HG03139 (cell line): ENCODE data around the gene TRMT2A.

Experiments used
- ATAC-seq: cut with Tn5 transposase; IDR thresholded peaks from one replicate; pipeline ENCODE4 v1.9.1; 2021; ENCODE audit not compliant: unreplicated experiment

Gene TRMT2A

DNA sequence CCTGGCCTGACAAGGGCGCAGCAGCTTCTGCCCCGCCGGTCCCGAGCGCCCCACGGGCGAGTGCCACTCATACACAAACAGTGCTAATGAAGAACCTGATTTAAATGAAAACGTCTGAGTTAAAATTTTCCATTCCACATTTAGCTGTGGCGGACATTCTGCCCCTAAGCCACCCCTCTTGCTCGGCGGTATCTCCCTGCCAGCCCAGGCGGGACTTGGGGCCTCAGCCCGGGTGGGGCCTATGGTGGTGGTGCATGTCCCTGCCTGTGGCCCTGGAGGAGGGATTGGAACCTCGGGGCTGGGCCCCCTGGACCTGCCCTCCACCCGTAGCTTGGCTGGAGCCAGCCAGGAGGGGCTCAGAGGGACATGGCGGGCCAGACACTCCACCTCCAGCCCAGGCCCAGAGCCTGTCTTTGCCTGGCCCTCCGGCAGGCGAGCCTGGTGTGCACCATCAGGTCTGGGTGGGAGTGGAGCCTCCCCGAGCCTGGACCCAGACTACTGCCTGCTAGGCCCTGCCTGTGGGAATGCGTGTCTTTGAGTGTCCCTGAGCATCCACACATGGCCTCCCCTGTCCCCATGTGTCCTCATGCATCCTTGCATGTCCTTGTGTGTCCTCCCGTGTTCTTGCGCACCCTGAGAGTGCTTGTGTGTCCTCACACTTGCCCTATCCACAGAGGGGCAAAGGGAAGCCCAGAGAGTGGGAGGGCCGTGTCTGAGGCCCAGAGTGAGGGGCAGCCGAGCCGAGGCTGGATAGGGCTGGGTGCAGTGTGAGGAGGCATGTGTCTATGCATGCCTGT, 19.0 kb upstream of the TRMT2A start:
- ATAC-seq = no peak

GRCh38 chr22:20135265-20135664, 18.2 kb upstream of the TRMT2A start:
- ATAC-seq = no peak

DNA sequence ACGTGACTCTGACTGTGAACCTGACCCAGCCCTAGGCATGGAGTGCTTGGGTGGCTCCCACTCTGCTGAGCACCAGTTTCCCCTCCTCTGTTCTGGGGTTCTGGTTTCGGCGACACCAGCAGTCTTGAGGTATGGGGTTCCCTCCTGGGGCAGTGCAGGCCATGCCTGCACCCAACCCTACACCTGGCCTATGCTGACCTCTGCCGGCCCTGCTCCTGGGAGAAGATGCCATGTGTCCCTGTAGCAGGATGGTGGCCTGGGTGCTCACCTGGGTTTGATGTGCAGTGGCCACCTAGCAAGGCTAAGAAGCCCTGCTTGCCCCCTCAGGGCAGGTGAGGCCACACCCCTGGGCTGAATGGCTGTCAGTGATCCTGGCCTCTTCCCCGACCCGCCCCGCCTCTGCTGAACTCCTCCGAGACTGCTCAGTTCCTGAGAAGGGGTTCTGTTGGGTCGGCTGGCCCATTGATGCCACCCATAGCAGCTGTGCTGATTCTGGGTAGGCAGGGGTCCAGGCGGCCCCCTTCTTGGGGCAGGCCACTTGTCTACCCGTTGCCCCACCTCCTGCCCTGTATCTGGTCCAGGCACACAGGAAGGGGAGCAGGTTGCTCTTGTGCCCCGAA, 17.0 kb upstream of the TRMT2A start:
- no peak for ATAC-seq

DNA sequence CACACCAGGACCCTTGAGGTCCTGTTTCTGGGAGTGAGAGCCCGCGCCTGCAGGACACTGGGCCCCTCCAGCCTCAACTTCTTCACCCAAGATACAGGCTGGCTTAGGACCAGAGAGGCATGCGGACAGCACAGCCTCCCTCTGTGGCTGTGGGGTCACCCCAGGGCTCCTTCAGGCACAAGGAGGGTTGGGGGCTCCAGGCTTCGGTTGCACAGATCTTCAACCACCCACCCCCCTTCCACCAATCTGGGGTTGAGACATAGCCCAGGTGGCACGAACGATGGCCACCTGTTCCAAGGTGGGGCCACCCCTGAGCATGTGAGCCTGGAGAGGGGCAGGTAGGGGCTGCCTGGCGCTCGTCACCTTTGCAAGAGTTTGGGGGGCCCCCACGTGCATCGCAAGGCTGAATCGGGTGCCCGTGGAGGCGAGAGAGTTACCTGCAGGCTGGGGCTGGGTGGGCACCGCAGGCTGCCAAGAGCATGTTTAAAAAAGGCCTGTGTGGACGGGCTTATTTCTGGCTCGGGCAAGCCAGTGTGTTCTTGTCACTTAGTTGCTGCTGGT, 15.7 kb upstream of the TRMT2A start:
- no peak for ATAC-seq

- ATAC-seq = no peak
Observed at GRCh38 chr22:20131859-20132685, 15.0 kb upstream of the TRMT2A start.

- ATAC-seq = no peak
Observed at GRCh38 chr22:20131597-20131858, 14.5 kb upstream of the TRMT2A start, which contains the start of gene ZDHHC8. Gene ZDHHC8 (plus strand): TSS chr22:20131804. CDS start chr22:20131948, 144 bp downstream.

DNA sequence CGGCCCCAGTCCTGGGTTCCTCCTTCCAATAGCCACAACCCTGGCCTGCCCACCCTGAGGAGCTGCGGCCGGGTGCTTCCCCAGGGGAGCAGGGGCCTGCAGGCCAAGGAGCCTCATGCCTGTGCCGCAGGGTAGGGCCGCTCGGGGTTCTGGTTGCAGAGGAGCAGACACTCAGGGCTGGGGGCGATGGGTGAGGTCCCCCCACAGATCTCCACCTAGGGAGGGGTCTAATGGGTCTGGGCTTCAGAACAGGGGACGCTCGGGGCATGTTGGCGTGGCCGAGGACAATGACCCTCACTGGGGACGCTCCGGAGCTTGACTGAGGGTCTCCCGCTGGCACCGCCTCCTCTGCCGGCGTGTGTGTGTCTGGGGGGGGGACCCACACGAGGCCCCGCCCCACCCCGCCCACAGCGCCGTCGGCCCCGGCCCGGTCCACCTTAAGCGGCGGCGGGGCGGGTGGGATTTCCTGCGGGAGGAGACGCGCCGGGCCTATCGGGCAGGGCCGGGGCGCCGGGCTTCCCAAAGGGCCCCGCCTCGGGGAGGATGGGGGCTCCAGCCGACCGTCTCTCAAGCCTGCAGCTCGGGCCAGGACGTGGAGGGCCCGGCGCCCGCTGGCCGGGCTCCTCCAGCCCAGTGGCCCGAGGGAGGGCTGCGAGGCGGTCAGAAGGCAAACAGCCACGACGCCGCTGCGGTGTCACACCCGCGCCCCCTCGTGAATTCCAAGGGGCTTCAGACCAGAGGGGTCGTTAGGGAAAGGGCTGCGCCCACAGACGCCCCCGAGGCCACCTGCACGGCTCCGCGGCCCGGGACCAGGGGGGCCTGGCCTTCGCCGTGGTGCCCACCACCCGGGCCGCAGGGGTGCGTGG, 13.9 kb upstream of the TRMT2A start:
- no peak for ATAC-seq

- ATAC-seq = no peak
Observed at GRCh38 chr22:20130319-20130718, 13.3 kb upstream of the TRMT2A start.

DNA sequence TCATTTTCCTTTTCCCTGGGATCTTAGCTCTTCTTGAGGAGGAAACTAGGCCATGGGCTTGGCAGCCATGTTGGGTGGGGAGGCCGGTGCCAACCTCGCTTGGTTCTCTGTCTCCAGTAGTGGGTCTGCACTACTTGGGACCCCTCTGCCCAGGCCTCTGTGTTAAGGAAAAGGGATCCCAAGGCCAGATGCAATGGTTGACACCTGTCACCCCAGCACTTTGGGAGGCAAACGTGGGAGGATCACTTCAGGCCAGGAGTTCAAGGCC, 12.7 kb upstream of the TRMT2A start:
- ATAC-seq = no peak

DNA sequence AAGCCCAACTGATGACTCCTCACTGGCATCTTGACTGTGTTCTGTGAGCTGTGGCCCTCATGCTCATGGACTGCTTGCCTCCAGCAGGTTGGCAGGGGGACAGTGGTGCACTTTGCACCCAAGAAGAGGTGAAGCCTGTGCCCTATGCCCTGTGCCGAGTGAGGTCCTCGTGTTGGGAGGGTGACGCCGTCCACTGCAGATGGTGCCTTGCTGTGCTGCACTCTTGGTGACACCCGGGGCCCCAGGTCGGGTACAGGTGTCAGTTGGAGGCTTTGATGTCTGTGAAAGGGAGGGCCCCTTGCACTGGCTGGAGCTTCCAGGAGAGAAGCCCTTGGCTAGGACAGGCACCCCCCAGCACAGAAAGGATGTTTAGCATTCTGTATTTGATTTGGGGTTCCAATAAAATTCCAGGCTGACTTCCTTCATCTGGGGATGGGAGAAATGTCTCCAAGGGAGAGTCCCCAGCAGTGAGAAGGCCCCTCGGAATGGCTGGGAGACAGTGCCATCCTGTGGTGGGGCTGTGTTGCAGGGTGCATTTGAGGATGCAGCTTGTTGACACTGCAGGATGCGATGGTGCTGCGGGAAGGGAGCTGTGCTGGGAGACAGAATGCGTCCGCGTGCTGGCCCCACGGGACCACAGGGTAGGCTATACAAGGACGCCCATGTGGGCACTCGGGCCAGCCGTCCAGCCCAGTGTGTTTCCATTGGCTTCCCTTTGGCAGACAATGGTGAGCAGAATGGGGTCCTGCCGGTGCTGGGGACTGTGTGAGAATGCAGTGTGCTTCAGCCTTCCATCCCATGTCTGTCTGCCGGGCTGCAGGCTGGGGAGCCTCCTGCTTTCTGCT, 12.1 kb upstream of the TRMT2A start:
- ATAC-seq = no peak

GRCh38 chr22:20128619-20128901, 11.5 kb upstream of the TRMT2A start:
- no peak for ATAC-seq

DNA sequence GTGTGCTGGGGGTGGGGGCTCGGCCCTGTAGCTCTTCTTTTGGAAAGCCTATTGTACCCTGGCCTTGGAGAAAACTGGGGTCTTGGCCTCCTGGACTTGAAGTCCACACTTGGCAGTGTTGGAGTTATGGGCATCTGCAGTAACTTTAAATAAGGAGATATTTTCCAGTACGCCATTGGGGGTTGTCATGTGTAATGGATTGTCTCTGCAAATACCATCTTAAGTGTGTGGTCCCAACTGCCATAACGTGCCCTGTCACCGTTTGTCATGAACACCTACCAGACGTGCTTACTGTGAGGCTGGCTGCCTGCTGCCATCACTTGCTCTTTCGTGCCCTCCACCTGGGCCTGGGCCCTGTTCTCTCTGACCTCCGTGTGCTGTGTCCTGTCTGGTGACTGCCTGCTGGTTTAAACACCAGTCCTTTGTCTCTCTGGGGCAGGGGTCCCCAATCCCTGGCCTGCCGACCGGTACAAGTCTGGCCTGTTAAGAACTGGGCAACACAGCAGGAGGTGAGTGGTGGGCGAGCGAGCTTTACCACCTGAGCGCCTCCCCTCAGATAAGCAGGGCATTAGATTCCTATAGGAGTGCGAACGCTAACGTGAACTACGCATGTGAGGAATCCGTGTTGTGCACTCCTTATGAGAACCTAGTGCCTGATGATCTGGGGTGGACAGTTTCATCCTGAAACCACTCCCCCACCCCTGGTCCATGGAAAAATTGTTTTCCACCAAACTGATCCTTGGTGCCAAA, 11.0 kb upstream of the TRMT2A start:
- ATAC-seq = no peak

GRCh38 chr22:20127318-20127868, 10.4 kb upstream of the TRMT2A start:
- ATAC-seq = no peak

DNA sequence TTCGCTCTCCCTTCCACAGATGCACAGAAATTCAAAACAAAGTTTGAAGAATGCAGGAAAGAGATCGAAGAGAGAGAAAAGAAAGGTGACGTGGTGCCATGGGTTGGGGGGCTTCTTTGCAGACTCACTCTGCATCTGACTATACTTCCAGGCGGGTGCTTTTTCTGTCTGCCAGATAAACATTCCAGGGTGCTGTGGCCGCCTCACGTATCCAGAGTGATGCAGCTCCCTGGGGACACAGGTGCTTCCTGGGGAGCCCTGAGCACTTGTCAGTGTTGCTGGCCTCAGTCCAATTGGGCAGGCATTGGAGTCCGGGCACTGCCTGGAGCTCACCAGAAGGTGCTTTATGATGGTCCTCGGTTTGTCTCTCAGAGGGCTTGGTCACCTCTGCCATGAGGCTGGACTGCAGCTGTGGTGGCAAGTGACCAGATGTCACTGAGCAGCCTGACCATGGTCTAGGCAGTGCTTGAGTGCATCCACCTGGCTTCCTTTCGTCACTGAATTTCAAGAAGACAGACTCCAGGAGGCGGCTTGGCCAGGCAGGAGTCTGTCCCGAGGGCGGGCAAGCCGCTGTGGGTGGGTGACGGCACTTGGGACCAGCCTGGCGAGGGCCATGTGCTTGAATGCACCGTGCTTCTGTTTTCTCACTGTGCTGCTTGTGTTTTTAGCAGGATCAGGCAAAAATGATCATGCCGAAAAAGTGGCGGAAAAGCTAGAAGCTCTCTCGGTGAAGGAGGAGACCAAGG, 9.4 kb upstream of the TRMT2A start:
- no peak for ATAC-seq

GRCh38 chr22:20125201-20126174, 8.5 kb upstream of the TRMT2A start:
- no peak for ATAC-seq

DNA sequence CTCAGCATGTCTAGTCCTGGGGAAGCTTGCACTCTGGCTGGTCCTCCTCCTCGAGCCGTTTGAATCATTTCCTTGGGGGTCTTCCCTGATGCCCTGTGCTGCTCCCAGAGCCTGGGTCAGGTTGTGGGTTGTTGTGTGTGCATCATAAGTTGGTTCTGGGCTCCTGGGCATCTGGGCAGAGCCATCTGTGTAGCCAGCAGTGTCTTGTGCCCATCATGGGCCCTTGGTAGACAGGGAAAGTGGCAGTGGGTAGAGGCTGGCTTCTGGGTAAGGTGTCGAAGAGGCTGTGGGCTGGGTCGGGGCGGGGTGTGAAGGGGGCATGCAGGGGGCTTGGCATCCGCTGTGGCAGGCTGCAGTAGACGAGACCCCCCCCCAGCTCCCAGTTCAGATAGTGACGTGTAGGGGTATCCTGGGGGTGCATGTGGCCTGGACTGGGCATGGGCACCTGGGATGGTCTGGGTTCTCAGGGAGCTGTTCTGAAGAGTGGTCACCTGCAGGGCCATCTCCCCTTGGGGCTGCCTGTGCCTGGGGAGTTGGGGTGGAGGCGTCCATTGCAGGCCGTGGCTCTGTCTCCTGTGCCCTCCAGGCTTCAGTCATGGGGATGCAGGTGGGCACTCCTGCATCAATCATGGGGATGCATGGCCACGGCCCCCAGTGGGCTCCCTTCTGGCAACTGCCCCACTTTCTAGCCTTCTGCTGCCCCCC, 7.2 kb upstream of the TRMT2A start:
- no peak for ATAC-seq
